Astrocyte of the spinal cord (primary cell): ENCODE results near the gene GCHFR.

ENCODE experiments used
- DNase-seq: peaks from one replicate; pipeline ENCODE4 v3.0.0; 2011; ENCODE audit warnings: low read depth, low spot score
- H3K4me3 ChIP-seq: 2 replicates; pipeline ENCODE4 v1.5.1; 2011; ENCODE audit warnings: low read depth, mild to moderate bottlenecking, low read length, moderate library complexity
- CTCF ChIP-seq: IDR thresholded peaks from 2 replicates; pipeline ENCODE4 v1.5.1; 2012; ENCODE audit warnings: low read depth, mild to moderate bottlenecking, low read length, inconsistent platforms
- in situ Hi-C: cut with HindIII; loops from 2 replicates; pipeline ENCODE4 v1.10.0; 2017; ENCODE audit warnings: low sequenced_read_pairs

The GCHFR gene

GRCh38 chr15:40743921-40744814 lies 19.7 kb upstream of the GCHFR start:
- TF ChIP-seq CTCF = no peak
- in situ Hi-C loops = no loop called here
- DNase-seq = peak; percentile 18
- no peak overlapping the region for H3K4me3 ChIP-seq

GRCh38 chr15:40744815-40745152 lies 19.1 kb upstream of the GCHFR start:
- in situ Hi-C loops = no loop called here
- no peak for TF ChIP-seq CTCF
- no peak for DNase-seq
- no peak overlapping the region for H3K4me3 ChIP-seq

GRCh38 chr15:40746916-40747418 lies 16.9 kb upstream of the GCHFR start:
- no peak for DNase-seq
- no peak for TF ChIP-seq CTCF
- in situ Hi-C loops = no loop called here
- H3K4me3 ChIP-seq = no peak overlapping the region

GRCh38 chr15:40747685-40748631 lies 15.9 kb upstream of the GCHFR start:
- no peak overlapping the region for H3K4me3 ChIP-seq
- in situ Hi-C loops = no loop called here
- TF ChIP-seq CTCF = no peak
- DNase-seq = no peak

- no peak overlapping the region for H3K4me3 ChIP-seq
- in situ Hi-C loops = no loop called here
These were observed 14.7 kb upstream of the GCHFR start for GRCh38 chr15:40749151-40749630.

More at GRCh38 chr15:40749151-40749630, 14.7 kb upstream of the GCHFR start:
- TF ChIP-seq CTCF = no peak
- DNase-seq = no peak
